Testis (tissue), 3 donors: ENCODE measurements around the gene RAB29. TPM values are rescaled to one million over a fixed set of nuclear protein-coding genes. Genes with fewer than 3 reads are reported as not detected.

Experiments used
- DNase-seq: peaks from one replicate; pipeline ENCODE4 v3.0.0-alpha.2; 2019
- H3K27ac ChIP-seq, 2 donors: fragments of 200-600 bp; sonication (generic); one replicate each; pipeline ENCODE4 v1.5.1; 2019
- H3K27me3 ChIP-seq: fragments of 200-600 bp; sonication (generic); one replicate; pipeline ENCODE4 v1.5.1; 2019
- H3K36me3 ChIP-seq: fragments of 200-600 bp; sonication (generic); one replicate; pipeline ENCODE4 v1.5.1; 2017; ENCODE audit warnings: low read depth; ENCODE audit errors: missing control alignments
- H3K4me1 ChIP-seq: fragments of 200-600 bp; sonication (generic); one replicate; pipeline ENCODE4 v1.5.1; 2019
- H3K4me3 ChIP-seq, 2 donors: fragments of 200-600 bp; sonication (generic); one replicate each; pipeline ENCODE4 v1.5.1; 2017 to 2019
- H3K9me3 ChIP-seq: fragments of 200-600 bp; sonication (generic); one replicate; pipeline ENCODE4 v1.5.1; 2017
- POLR2A ChIP-seq: fragments of 450-650 bp; IDR thresholded peaks from one replicate; pipeline ENCODE4 v1.6.1; 2017; ENCODE audit warnings: antibody characterized with exemption, mild to moderate bottlenecking, moderate library complexity
- WGBS, 2 donors: methylation state at CpG; one replicate each; pipeline ENCODE4 v1.1.5; 2018; 5-methylcytosine and 5-hydroxymethylcytosine counted together
- intact Hi-C: fragments of 100-400 bp; cut with DNase I; formaldehyde crosslinking; loops from one replicate; pipeline ENCODE4 v1.15.1; 2023; ENCODE audit warnings: low total_unique reads
- polyA plus RNA-seq: library from polyadenylated mRNA; stranded (reverse); fragments of 350-450 nt; fragmentation: Illumina TruSeq; extraction: RNeasy Lipid Tissue Mini Kit (QIAGEN cat#74804); gene quantifications from one replicate; pipeline ENCODE4 v1.2.3, GENCODE V29; 2014; ENCODE audit warnings: low read depth, low replicate concordance; ENCODE audit not compliant: insufficient read depth
- total RNA-seq, 2 donors: library from RNA; depleted of rRNA; stranded (reverse); fragments of >200 nt; gene quantifications; one replicate each; pipeline ENCODE4 v1.2.3, GENCODE V29; 2016
- TF ChIP-seq, protein P1 (sequence below), 3 experiments: fragments of 450-650 bp in 2 of 3; fragments of 200-600 bp in 1 of 3; sonication (generic) in 1 of 3; IDR thresholded peaks; one replicate each; pipeline ENCODE4 v1.5.1; 2016 to 2019; ENCODE audit warnings: antibody characterized with exemption in 3 of 3, mild to moderate bottlenecking in 2 of 3, moderate library complexity in 1 of 3

RAB29 gene
- total and polyA plus RNA-seq, 3 donors from 2014 or later: 7.4 to 10.8 (median 8.3) TPM

DNA sequence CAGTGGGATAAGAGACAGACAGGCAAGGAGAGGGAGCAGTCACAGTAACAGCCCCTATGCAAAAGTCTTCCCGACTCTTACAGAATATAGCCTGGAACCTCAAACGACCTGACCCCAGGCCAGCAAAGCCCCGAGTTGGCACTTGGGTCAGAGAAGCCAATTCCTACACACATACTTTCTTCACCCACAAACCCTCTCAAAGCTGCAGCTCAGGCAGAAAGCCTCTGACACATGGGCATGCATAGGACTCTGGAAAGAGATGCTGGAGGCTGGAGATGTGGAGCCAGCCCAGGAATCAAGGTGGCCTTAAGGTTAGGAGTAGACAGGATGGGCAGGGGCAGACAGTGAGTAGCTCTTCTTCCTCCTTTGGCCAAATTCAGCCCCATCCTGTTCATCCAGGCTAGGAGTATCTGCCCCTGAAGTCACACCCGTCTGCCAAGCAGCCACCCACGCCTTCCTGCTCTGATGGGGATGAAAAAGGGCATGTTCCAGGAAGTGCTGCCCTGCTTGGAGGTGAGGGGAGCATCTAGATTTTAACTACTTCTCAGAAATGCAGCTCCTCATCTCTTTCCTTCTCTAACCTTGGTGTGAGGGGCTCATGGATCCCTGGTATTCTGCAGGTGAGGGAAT lies 29.9 kb upstream of the RAB29 start:
- WGBS, 2 donors: 65 to 73% methylated on average over 5 of the region's 5 CpGs
- peaks cover 52% of the 10 kb centered on the region for H3K4me1 ChIP-seq
- DNase-seq: no peak
- H3K4me3 ChIP-seq: no peak overlapping the region
- intact Hi-C loops: no loop called here
- H3K27me3 ChIP-seq: no peaks in the 10 kb centered on the region
- H3K36me3 ChIP-seq: no peaks in the 10 kb centered on the region
- no peaks in the 10 kb centered on the region for H3K9me3 ChIP-seq
- TF ChIP-seq, protein P1, sequence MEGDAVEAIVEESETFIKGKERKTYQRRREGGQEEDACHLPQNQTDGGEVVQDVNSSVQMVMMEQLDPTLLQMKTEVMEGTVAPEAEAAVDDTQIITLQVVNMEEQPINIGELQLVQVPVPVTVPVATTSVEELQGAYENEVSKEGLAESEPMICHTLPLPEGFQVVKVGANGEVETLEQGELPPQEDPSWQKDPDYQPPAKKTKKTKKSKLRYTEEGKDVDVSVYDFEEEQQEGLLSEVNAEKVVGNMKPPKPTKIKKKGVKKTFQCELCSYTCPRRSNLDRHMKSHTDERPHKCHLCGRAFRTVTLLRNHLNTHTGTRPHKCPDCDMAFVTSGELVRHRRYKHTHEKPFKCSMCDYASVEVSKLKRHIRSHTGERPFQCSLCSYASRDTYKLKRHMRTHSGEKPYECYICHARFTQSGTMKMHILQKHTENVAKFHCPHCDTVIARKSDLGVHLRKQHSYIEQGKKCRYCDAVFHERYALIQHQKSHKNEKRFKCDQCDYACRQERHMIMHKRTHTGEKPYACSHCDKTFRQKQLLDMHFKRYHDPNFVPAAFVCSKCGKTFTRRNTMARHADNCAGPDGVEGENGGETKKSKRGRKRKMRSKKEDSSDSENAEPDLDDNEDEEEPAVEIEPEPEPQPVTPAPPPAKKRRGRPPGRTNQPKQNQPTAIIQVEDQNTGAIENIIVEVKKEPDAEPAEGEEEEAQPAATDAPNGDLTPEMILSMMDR (IDR thresholded peaks at IDR 0.05): no peak
- TF ChIP-seq POLR2A: no peak
- no peak overlapping the region for H3K27ac ChIP-seq

DNA sequence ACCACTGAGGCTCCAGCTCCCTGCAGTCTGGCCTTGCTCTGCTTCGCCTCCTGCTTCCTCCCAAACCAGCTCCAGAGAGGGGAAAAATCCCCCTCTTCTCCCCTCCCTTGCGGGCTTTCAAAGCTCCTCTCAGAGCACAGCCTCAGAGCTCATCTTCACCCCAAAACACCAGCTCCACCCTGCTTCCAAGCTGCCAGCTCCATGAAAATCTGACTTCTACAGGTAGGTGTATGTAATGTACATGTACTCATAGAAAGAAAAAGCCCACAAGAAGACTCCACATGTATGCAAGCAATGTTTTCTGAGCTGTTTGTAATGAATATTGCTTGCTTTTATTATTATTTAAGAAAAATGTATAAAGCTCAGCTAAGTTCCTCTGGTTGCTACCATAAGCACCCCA lies 29.3 kb upstream of the RAB29 start:
- Histone ChIP-seq H3K36me3 (no peaks in the 10 kb centered on the region), H3K9me3 (no peaks in the 10 kb centered on the region), H3K4me3 (no peak overlapping the region), H3K4me1 (peaks cover 48% of the 10 kb centered on the region), H3K27ac (no peak overlapping the region), H3K27me3 (no peaks in the 10 kb centered on the region)
- no peak for DNase-seq
- 76 to 90% methylated on average over 2 of the region's 2 CpGs for WGBS, 2 donors
- TF ChIP-seq, protein P1 (IDR thresholded peaks at IDR 0.05): no peak
- TF ChIP-seq POLR2A: no peak
- intact Hi-C loops: no loop called here

DNA sequence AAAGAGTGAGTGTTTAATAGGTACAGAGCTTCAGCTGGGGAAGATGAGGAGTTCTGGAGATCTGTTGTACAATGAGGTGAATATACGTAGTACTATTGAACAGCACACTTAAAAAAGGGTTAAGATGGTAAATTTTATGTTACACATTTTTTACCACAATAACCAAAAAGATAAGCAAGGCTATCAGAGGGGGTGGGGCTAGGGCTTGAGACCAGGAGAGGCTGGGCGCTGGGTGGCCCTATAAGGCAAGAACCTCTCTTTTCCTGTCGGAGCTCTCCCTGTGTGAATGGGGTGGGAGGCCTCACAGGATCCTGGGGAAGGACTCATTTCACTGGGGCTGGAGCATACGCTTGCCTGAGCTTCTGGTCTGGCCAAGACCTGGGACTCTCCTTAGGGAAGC lies 28.7 kb upstream of the RAB29 start:
- WGBS, 2 donors: 46 to 64% methylated on average over 4 of the region's 4 CpGs
- Histone ChIP-seq H3K9me3 (no peaks in the 10 kb centered on the region), H3K4me1 (peaks cover 43% of the 10 kb centered on the region), H3K27me3 (no peaks in the 10 kb centered on the region), H3K27ac (no peak overlapping the region), H3K36me3 (no peaks in the 10 kb centered on the region), H3K4me3 (no peak overlapping the region)
- TF ChIP-seq, protein P1 (IDR thresholded peaks at IDR 0.05): no peak
- TF ChIP-seq POLR2A: no peak
- no peak for DNase-seq
- intact Hi-C loops: no loop called here

DNA sequence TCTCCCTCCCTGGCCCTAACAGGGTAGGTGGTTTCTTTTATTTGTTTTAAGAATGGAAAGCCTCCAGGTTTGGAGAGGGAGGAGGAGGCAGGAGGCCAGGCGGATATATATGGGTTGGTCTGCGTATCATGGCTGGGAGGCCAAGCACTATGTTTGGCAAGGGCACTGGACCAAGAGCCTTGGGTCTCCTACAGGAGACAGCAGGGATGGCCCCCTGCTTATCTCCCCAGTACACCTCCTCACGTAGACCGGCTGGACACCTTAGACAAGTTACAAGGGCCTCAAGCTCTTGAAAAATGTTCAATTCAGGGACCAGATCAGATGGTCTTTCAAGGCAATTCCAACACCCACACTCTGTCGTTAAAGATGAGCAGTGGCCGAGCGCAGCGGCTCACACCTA lies 26.8 kb upstream of the RAB29 start:
- H3K4me3 ChIP-seq: no peak overlapping the region
- peaks cover 38% of the 10 kb centered on the region for H3K4me1 ChIP-seq
- H3K27ac ChIP-seq: no peak overlapping the region
- no peaks in the 10 kb centered on the region for H3K36me3 ChIP-seq
- TF ChIP-seq, protein P1 (IDR thresholded peaks at IDR 0.05): no peak
- no peak for TF ChIP-seq POLR2A
- H3K27me3 ChIP-seq: no peaks in the 10 kb centered on the region
- H3K9me3 ChIP-seq: no peaks in the 10 kb centered on the region
- WGBS, 2 donors: 88 to 94% methylated on average over 5 to 8 of the region's 8 CpGs
- intact Hi-C loops: no loop called here
- no peak for DNase-seq
